SH-SY5Y (cell line): ENCODE measurements around the gene NCKAP5.

Experiments used
- GATA2 ChIP-seq: IDR thresholded peaks from 2 replicates; pipeline ENCODE4 v1.6.1; 2011; ENCODE audit warnings: mild to moderate bottlenecking, low read depth, low read length
- GATA3 ChIP-seq: IDR thresholded peaks from 2 replicates; pipeline ENCODE4 v1.6.1; 2011; ENCODE audit warnings: low read depth, mild to moderate bottlenecking, low read length, moderate library complexity

DNA sequence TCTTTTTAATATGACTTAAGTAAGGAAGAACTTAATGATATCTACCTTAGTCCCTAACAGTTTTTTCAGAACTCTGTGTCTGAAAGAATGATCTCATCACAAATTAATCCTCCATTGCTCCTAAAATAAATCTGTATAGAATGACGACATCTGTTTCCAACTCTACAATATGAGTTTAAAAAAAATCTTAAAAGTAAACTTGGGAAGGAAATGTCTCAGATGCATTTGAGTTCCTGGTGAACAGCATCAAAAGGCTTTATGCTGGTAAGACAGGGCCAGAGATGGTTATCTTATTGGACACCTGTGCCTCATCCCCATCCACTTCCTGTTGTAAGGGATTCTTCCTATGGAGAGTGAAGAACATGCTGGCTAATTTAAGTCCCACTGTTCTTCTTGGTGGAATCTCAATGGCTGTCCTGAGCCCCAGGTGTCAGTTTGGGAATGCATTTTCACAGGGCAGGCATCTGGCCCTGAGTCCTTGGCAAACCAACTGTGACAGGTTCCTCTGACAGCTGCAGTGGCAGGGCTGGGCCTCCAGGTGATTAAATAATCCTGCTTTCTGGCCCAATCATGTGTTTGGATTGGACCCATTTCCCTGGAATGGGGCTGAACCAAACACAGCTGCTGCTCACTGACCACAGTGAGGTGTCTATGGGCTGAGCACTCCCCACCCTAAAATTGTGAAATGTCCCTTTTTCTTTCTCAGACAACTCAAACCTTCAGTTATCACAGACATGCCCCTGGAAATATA is 12.9 kb upstream of the NCKAP5 start:
- TF ChIP-seq GATA2 (peak; percentile 16; the same call in 1 of the 2 replicates), GATA3 (peak; percentile 27; the same call in 1 of the 2 replicates)
